Smooth muscle cell (in vitro differentiated cells): ENCODE results near the gene CELSR1. TPM values are rescaled to one million over a fixed set of nuclear protein-coding genes. Genes with fewer than 3 reads are reported as not detected.

ENCODE experiments used
- DNase-seq: peaks from one replicate; lab custom pipeline; 2025; ENCODE audit not compliant: unreplicated experiment; lab: John Stamatoyannopoulos, UW
- H2AFZ ChIP-seq: fragments of 200-600 bp; sonication (generic); 2 replicates; pipeline ENCODE4 v1.6.0; 2016; ENCODE audit warnings: antibody characterized with exemption, low read depth, mild to moderate bottlenecking
- H3F3A ChIP-seq: fragments of 200-600 bp; sonication (generic); 2 replicates; pipeline ENCODE4 v1.6.0; 2017; ENCODE audit warnings: antibody characterized with exemption, low read depth
- H3K27ac ChIP-seq: fragments of 200-600 bp; sonication (generic); 2 replicates; pipeline ENCODE4 v1.5.1; 2016; ENCODE audit warnings: low read depth, mild to moderate bottlenecking
- H3K27me3 ChIP-seq: fragments of 200-600 bp; sonication (generic); 2 replicates; pipeline ENCODE4 v1.6.1; 2016; ENCODE audit warnings: low read depth, mild to moderate bottlenecking
- H3K36me3 ChIP-seq: fragments of 200-600 bp; sonication (generic); 2 replicates; pipeline ENCODE4 v1.5.1; 2016; ENCODE audit warnings: low read depth
- H3K4me1 ChIP-seq: fragments of 200-600 bp; sonication (generic); 2 replicates; pipeline ENCODE4 v1.5.1; 2016; ENCODE audit warnings: low read depth
- H3K4me2 ChIP-seq: fragments of 200-600 bp; sonication (generic); 2 replicates; pipeline ENCODE4 v1.6.0; 2016; ENCODE audit warnings: mild to moderate bottlenecking
- H3K4me3 ChIP-seq: fragments of 200-600 bp; sonication (generic); 2 replicates; pipeline ENCODE4 v1.5.1; 2016; ENCODE audit warnings: mild to moderate bottlenecking
- H3K79me2 ChIP-seq: fragments of 200-600 bp; sonication (generic); 2 replicates; pipeline ENCODE4 v1.6.0; 2016; ENCODE audit warnings: low read depth, mild to moderate bottlenecking
- H3K9ac ChIP-seq: fragments of 200-600 bp; sonication (generic); 2 replicates; pipeline ENCODE4 v1.6.0; 2016; ENCODE audit warnings: low read depth
- H3K9me3 ChIP-seq: fragments of 200-600 bp; sonication (generic); replicated peaks from 2 replicates; pipeline ENCODE4 v1.5.1; 2016; ENCODE audit warnings: low read depth
- H4K20me1 ChIP-seq: fragments of 200-600 bp; sonication (generic); 2 replicates; pipeline ENCODE4 v1.6.0; 2016; ENCODE audit warnings: low read depth
- WGBS: methylation state at CpG from one replicate; pipeline ENCODE4 v1.1.7; 2016; ENCODE audit warnings: low lambda C conversion rate; 5-methylcytosine and 5-hydroxymethylcytosine counted together
- polyA plus RNA-seq: library from polyadenylated mRNA; unstranded; fragments of >200 nt; fragmentation: Nextera tagmentation; extraction: Ambion mirVana; gene quantifications from 2 replicates; pipeline ENCODE4 v1.2.1, GENCODE V29; 2016
- total RNA-seq: library from RNA; depleted of rRNA; stranded (reverse); fragments of >200 nt; gene quantifications from 2 replicates; pipeline ENCODE4 v1.2.3, GENCODE V29; 2014
- TF ChIP-seq, protein P1 (sequence below): fragments of 200-600 bp; sonication (generic); IDR thresholded peaks from 2 replicates; pipeline ENCODE4 v1.5.1; 2017; ENCODE audit warnings: borderline replicate concordance, mild to moderate bottlenecking, antibody characterized with exemption; ENCODE audit not compliant: insufficient read depth, poor library complexity, severe bottlenecking

Gene CELSR1
- total and polyA plus RNA-seq, 2 experiments from 2014 or later: 3.6 to 15.2 TPM

DNA sequence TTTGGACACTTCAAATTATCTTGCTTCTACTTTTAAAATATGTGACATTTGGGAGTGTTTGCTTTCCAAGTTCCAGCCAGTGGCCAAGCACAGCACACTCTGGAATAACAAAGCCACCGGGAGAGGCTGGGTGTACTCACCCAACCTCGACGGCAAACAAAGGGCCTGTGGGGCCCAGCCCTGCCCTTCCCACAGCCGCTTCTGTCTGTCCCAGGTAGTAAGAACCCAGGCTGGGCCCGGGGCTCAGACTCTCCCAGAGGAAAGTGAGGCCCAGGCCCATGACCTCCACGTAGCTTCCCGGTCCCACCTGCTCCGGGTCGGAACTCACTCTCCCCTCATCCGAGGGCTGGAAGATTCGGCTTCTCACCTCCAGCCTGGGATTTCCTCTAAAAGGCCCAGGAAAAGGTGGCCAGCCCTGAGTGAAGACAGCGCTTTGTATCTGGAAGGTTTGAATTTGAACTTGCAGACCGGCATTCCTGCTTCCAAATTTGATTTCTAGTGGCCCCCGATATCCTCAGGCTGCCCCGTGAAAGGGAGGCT, 93.5 kb downstream of the CELSR1 start:
- no peaks in the 10 kb centered on the region for H3K36me3 ChIP-seq
- H3K4me3 ChIP-seq: no peak overlapping the region
- H3K27me3 ChIP-seq: no peaks in the 10 kb centered on the region
- H4K20me1 ChIP-seq: no peaks in the 10 kb centered on the region
- H3K9me3 ChIP-seq: no peaks in the 10 kb centered on the region
- no peak overlapping the region for H2AFZ ChIP-seq
- no peak overlapping the region for H3K27ac ChIP-seq
- H3F3A ChIP-seq: no peaks in the 10 kb centered on the region
- H3K79me2 ChIP-seq: no peaks in the 10 kb centered on the region
- H3K4me2 ChIP-seq: no peak overlapping the region
- TF ChIP-seq, protein P1, sequence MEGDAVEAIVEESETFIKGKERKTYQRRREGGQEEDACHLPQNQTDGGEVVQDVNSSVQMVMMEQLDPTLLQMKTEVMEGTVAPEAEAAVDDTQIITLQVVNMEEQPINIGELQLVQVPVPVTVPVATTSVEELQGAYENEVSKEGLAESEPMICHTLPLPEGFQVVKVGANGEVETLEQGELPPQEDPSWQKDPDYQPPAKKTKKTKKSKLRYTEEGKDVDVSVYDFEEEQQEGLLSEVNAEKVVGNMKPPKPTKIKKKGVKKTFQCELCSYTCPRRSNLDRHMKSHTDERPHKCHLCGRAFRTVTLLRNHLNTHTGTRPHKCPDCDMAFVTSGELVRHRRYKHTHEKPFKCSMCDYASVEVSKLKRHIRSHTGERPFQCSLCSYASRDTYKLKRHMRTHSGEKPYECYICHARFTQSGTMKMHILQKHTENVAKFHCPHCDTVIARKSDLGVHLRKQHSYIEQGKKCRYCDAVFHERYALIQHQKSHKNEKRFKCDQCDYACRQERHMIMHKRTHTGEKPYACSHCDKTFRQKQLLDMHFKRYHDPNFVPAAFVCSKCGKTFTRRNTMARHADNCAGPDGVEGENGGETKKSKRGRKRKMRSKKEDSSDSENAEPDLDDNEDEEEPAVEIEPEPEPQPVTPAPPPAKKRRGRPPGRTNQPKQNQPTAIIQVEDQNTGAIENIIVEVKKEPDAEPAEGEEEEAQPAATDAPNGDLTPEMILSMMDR: no peak
- WGBS: 86% methylated on average over 15 of the region's 15 CpGs
- no peak overlapping the region for H3K9ac ChIP-seq
- DNase-seq: no peak
- no peaks in the 10 kb centered on the region for H3K4me1 ChIP-seq

DNA sequence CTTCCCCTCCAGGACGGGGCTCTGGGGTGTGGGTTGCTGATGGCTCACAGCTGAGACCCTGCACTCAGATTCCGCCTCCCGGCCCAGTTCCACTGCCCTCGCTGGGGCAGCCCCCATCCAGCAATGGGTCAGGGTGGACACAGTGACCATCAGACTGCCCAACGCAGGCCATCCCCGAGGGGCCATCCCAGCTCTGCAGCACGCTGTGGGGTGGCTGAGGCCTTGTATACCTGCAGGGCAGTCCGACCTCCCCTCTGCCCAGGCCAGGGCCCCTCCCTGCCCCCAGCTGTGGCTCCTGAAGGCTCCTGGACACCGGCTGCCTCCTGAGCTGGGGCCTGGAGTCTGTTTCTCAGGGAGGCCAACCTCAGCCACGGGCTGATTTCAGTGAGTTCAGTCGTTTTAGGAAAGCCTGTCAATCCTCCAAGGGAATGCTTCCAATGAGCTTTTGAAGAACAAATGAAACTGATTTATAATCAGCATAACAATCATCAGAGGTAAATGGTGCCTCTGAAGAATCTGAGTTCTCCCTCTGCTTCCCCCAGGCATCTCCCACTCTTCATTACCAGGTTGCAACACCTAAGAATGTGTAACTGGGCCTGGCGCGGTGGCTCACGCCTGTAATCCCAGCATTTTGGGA, 95.1 kb downstream of the CELSR1 start:
- no peak overlapping the region for H3K4me3 ChIP-seq
- H3K79me2 ChIP-seq: no peaks in the 10 kb centered on the region
- H3K4me2 ChIP-seq: no peak overlapping the region
- H3K9me3 ChIP-seq: no peaks in the 10 kb centered on the region
- TF ChIP-seq, protein P1: no peak
- no peaks in the 10 kb centered on the region for H3K36me3 ChIP-seq
- no peak overlapping the region for H3K9ac ChIP-seq
- no peak overlapping the region for H2AFZ ChIP-seq
- DNase-seq: no peak
- no peaks in the 10 kb centered on the region for H3K27me3 ChIP-seq
- H3F3A ChIP-seq: no peaks in the 10 kb centered on the region
- H4K20me1 ChIP-seq: no peaks in the 10 kb centered on the region
- no peaks in the 10 kb centered on the region for H3K4me1 ChIP-seq
- H3K27ac ChIP-seq: no peak overlapping the region
- WGBS: 85% methylated on average over 14 of the region's 14 CpGs

DNA sequence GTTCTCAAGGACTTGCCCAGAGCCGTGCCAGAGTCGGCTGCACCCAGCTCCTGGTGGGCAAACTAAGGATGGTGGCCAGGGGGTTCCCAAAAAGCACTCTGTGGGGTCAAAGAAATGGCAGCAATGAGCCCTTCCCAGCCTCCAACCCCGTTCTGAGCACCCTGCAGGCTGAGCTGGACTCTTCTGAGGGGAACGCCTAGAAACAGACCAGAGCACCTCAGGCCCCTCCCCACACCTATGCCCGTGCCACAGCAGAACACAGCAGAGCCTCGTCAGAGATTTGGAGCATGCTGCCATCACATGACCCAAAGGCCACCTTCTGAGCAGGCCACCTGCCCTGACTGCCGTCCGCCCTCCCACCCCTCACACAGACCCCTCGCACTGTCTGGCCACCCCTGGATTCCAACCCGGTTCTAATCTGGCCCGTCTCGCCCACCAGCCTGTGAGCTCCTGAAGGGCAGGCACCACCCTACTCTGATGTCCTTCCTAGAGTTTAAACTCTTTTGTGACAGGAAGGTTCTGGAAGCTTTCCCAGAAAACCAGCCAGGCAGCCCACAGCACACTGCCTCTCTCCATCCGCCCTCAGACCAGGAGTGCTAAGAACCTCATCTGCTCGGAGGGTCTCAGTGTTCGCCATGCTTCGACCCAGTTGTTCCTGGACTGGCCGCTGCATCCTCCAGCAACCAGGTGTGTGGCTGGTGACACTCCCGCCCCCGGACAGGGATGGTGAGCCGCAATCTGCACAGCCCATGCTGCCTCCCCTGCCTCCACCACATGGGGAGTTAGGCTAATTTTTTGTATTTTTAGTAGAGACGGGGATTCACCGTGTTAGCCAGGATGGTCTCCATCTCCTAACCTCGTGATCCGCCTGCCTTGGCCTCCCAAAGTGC, 97.6 kb downstream of the CELSR1 start:
- no peak overlapping the region for H3K27ac ChIP-seq
- TF ChIP-seq, protein P1: no peak

More for the DNA sequence above, 97.6 kb downstream of the CELSR1 start:
- Histone ChIP-seq H2AFZ (no peak overlapping the region), H3K4me2 (no peak overlapping the region), H3K79me2 (no peaks in the 10 kb centered on the region), H3K9ac (no peak overlapping the region), H3K9me3 (no peaks in the 10 kb centered on the region), H3K36me3 (no peaks in the 10 kb centered on the region), H3K4me1 (no peaks in the 10 kb centered on the region), H3K27me3 (no peaks in the 10 kb centered on the region), H4K20me1 (no peaks in the 10 kb centered on the region), H3K4me3 (no peak overlapping the region), H3F3A (no peaks in the 10 kb centered on the region)
- DNase-seq: no peak
- WGBS: 95% methylated on average over 23 of the region's 24 CpGs
